Skeletal muscle satellite cell (primary cell): ENCODE results near the gene PPP2R2B. TPM values are rescaled to one million over a fixed set of nuclear protein-coding genes. Genes with fewer than 3 reads are reported as not detected.

Experiments
- small RNA-seq: library from RNA; depleted of rRNA; stranded (forward); fragments of <200 nt; gene quantifications from one replicate; pipeline ENCODE3, GENCODE V24; 2012

Gene PPP2R2B

Small RNAs within 50 kb of the gene (small RNA-seq; reads per million reads assigned to genes)
- not detected for gene RN7SL791P
